GM18951 (cell line): ENCODE data around the gene CHM.

Experiments
- POLR2A ChIP-seq: IDR thresholded peaks from 4 replicates; pipeline ENCODE4 v1.6.1; 2011; ENCODE audit warnings: mild to moderate bottlenecking; ENCODE audit not compliant: insufficient read length, insufficient read depth; ENCODE audit errors: extremely low read depth
- in situ Hi-C: fragments of 300-500 bp; cut with MboI; formaldehyde crosslinking; loops from one replicate; pipeline ENCODE4 v1.12.0; 2022; ENCODE audit warnings: low sequenced_read_pairs, mixed read lengths, inconsistent platforms; ENCODE audit not compliant: unreplicated experiment

CHM gene

DNA sequence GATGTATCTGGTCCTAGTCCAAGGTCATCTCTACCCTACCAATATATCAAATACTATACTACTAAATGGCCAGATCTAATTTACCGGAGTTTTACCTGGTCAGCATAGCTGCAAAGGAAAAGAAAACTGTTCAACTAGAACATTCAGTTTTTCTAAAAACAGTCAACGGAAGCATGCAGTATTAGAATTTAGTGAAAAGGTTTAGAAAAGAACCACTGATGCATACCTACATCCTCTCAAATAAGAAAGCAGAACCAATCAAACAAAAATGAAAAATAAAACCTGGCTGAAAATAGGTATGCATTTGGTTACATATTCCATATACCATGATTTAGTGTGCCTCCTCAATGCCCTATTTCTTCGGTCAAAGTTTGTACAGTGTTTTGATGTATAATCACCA, 140.0 kb downstream of the CHM start:
- in situ Hi-C loops = no loop called here
- TF ChIP-seq POLR2A = no peak

DNA sequence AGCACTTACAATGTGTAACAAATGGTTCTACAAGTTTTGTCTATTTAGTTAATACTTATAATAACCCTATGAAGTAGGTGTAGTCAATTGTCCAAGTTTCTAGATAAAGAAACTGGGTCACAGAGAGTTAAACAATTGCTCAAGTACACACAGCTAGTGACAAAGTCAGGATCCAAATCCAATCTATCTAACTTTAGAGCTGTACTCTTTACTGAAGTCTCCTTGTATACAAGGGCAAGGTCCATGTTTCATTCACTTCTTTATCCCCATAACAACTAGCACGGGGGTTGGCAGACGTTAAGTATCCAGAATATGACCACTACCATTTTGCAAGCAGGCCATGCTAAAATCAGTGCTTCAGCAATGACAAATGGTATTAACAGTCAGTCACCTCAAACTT, 141.0 kb downstream of the CHM start:
- in situ Hi-C loops = no loop called here

DNA sequence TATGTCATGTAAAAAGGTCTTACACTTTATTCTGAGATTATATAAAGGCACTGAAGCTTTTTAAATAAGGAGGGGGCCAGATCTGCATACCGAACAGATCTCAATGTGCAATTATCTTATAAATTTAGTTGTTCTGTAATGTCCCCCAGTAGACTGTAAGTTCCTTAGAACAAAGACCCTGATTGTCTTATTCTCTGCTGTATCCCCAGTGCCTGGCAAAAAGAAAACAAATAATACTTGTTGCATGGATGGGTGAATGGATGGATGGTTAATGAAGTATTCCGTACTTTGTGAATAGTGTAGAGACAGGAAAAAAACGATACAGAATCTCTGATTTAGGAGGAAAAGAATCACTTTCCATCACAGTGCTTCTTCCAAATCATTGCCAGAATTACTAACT, 141.5 kb downstream of the CHM start:
- no peak for TF ChIP-seq POLR2A
- in situ Hi-C loops = no loop called here

More for the DNA sequence above, 141.0 kb downstream of the CHM start:
- TF ChIP-seq POLR2A = no peak

DNA sequence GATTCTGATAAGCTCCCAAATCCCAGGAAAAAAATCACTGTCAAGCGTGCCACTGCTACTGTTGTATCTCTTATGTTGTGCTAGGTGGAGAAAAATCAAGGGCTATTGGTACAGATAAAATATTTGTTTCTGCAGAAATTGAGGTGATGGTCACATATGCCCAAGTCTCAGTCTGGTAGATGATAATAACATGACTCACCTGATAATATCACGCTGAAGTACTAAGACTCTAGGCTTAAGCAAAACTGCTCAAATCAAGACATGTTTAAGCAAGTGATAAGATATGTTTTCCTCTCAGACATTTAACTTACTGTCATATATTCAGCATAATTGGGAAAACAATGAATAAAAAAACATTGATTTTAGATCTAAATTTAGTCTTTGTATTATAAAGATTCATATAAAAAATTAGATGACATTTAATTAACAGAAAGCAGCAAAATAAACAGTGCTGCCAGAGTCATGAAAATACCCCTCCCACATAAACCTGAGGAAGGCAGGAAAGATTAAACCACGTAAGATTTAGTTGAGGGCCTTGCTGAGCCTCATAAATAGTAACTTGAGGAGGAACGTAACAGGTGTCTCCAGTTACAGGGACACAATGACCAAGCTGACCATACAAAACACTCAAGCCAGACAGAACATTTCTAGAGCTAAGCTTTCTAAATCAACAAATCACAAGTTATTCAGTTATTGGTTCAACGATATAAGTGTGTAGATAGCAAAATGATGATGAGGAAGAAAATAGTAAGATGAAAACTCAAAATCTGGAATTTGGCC, 143.5 kb downstream of the CHM start:
- in situ Hi-C loops = no loop called here
- no peak for TF ChIP-seq POLR2A

DNA sequence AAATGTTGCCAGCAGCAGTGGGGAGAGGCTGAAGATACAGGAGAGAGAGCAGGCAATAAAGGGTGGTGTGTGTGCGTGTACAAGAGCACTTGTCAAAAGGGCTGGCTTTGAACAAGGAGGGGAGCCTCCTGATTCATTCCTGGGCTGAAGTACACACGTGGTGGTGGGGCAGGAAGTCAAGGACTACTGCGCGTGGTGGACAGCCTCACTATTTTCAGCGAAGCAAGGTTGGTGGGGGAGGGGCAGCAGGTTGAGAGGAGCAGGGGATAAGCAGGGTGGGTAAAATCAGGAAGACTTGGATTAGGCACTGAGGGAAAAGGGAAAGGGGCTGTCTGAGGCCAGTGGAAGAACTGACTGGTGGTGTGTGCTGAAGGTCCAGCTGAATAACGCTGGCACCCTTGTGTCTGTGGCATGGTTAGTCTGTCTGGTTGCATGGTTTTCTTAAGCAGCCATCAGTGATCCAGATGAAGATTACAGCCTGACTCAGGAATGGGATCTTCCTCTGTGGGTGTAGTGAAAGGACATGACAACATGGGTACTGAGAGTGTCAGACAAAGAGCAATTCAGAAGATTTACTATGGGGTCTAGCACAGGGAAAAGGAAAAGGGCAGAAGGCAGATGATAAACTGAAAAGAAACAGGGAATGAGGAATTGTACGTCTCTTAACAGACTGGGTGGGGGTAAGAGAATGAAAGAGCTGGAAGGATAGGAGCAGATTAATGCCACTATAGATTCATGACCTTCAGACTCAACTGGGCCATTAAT, 149.8 kb downstream of the CHM start:
- in situ Hi-C loops = no loop called here
- no peak for TF ChIP-seq POLR2A

DNA sequence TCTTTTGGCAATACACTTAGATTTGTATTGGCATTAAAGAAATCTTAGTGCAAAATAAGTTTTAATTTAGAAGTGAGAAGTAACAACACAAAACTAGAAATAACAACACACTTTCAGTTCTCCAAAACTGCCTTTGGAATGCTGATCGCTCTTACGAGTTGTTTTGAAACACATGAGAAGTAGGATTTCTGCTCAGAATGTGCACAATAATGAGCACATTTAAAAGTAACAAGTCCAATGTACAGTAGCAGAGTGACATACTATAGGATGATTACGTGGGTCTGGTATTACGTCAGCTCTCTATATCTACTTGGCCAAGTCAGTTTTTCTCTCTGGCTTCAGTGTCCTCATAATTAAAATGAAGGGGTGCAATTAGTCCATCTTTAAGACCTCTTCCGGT, 164.8 kb downstream of the CHM start:
- in situ Hi-C loops = no loop called here
- no peak for TF ChIP-seq POLR2A

DNA sequence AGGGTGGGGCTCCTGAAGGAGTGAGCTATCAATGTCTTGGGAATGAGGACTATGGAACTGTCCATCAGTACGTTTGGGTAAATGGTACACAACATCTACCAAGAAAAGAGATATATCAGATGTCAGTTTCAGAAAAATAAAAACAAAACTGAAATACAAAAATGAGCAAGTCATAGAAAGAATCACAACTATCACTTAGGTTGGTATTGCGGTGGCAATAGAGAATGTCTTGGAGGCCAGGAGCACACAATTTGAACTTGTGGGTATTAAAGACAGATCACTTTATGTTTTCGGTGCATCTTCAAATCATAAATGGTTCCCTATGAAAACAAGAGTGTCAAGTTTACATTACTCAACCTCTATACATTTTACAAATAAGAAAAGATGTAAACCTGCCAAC, 176.8 kb downstream of the CHM start:
- in situ Hi-C loops = no loop called here
- TF ChIP-seq POLR2A = no peak

DNA sequence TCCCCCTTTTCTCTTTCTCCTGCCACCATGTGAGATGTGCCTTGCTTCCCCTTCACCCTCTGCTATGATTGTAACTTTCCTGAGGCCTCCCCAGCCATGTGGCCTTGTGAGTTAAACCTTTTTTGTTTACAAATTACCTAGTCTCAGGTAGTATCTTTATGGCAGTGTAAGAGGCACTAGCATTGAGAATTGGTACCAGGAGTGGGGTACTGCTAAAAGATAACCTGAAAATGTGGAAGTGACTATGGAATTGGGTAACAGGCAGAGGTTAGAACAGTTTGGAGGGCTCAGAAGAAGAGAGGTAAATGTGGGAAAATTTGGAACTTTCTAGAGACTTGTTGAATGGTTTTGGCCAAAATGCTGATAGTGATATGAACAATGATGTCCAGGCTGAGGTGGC, 182.0 kb downstream of the CHM start:
- no peak for TF ChIP-seq POLR2A
- in situ Hi-C loops = no loop called here

DNA sequence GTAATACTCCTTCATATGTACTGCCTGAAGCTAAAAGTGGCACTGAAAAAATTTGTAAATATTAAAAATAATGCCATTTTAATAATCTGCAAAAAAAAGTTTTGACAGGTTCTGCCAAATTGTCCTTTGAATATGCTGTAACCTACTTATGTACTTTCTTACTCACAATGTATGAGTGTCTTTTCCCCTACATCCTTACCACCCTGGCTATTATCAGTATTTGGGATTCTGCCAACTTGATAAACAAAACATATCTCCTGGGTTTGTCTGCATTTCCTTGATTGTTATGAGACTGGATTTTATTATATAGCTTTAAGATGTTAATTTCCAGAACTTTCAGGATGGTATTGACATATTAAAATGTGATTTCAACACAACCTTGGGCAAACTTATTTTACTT, 187.9 kb downstream of the CHM start:
- TF ChIP-seq POLR2A = no peak
- in situ Hi-C loops = no loop called here

DNA sequence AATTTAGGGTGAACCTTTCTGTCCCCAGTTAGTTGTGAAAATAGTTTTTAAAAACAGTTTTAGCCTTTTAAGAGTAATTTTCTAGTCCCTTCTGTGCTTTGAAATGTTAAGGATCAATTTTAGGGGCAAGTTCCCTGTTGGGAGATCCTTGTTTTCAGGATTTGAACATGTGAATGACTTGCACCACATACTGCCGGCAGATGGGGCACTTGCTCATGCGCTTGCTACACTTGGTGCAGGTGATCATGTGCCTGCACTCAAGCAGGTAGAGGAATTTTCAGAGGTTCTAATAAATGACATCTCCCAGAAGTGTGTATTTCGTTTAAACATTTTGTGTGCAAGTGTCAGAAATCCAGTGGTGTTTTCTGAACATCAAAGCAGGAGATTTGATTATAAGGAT, 195.9 kb downstream of the CHM start:
- TF ChIP-seq POLR2A = no peak
- in situ Hi-C loops = no loop called here

DNA sequence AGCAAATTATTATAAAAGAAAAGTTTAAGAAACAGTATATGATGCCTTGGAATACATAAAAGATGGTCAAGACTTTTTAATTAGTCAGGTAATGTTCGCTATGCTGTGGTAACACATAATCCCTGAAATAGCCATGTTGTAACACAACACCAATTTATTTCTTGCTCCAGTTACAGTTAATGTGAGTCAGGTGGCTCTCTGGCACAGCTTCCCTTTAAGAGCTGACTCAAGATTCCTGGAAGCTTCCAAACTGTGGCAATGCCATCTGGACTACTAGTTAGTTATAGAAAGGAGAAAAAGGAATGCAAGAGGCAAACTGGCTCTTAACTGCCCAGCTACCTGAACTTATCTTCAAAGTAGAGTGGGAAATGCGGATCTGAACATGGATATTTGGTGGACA, 210.5 kb downstream of the CHM start:
- in situ Hi-C loops = no loop called here
- no peak for TF ChIP-seq POLR2A

DNA sequence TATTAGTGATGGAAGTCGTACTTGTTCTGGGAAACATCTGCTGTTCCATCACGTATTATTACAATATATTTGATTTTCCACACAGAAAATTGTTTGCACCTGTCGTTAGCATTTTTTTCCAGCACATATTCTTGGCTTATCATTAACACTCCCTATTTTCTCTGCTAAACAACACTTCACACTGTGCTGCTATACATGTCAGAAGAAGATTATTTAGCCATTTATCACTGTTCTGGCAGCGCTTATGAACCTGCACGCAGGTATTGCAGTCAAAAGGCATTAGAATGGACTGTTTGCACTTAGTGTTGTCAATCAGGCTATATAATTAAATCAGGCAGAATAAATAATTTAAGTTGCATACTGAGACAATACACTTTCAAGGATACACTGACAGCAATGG, 218.6 kb downstream of the CHM start:
- no peak for TF ChIP-seq POLR2A
- in situ Hi-C loops = no loop called here

DNA sequence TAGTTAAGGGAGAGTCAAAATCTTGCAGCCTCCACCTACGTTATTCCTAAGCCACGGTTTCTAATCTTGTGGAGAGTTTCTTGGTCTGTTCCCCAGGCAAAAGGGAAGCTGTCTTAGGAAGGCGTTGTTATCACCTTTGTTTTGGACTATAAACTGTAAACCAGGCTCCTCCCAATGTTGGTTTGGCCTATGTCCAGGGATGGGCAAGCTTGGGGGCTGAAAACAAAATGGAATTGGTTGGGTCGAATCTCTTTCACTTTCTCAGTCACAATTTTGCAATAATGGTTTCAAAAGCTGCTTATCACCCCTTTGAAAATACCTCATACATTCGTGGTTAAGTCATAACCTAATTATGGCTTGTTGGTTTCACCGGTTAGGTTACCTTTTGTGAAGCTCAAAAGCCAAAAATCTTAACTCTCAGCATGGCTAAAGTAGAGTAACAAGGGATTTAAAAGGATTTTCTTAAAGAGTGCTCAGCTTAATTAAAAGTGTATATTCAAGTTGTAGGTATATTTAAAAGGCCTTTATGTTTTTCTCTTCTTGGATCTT, 232.1 kb downstream of the CHM start:
- no peak for TF ChIP-seq POLR2A
- in situ Hi-C loops = no loop called here
